Omental fat pad (tissue), 4 donors: ENCODE data around the gene JPH3. TPM values are rescaled to one million over a fixed set of nuclear protein-coding genes. Genes with fewer than 3 reads are reported as not detected.
"Not testable (repeated sequence)": the region's sequence is repeated elsewhere in the genome, so short reads cannot be mapped to it uniquely, and the experiment has no call there.

Experiments used
- ATAC-seq: fragments of 150-250 bp; one replicate; pipeline ENCODE4 v1.9.1; 2016; ENCODE audit warnings: mild to moderate bottlenecking, moderate library complexity; ENCODE audit not compliant: low FRiP score
- DNase-seq: peaks from one replicate; pipeline ENCODE4 v3.0.0-alpha.2; 2019; ENCODE audit warnings: low spot score
- CTCF ChIP-seq, 3 donors: fragments of 450-650 bp; IDR thresholded peaks; one replicate each; pipeline ENCODE4 v1.5.1; 2016 to 2017; ENCODE audit warnings: antibody characterized with exemption in 3 of 3, mild to moderate bottlenecking in 3 of 3, moderate library complexity in 2 of 3
- total RNA-seq, 4 donors: library from RNA; depleted of rRNA; stranded (reverse); fragments of >200 nt; gene quantifications; one replicate each; pipeline ENCODE4 v1.1.0, GENCODE V29; 2016

JPH3 gene
- total RNA-seq, 4 donors from 2014 or later: 0.32 TPM; not detected in 3

GRCh38 chr16:87709677-87710076, 107.4 kb downstream of the JPH3 start:
- ATAC-seq (no peak), DNase-seq (no peak)
- TF ChIP-seq CTCF (IDR thresholded peaks at IDR 0.05): no peak

- no peak for TF ChIP-seq CTCF (IDR thresholded peaks at IDR 0.05)
- DNase-seq: no peak
- no peak for ATAC-seq
These were observed 108.6 kb downstream of the JPH3 start for GRCh38 chr16:87710887-87711286.

- no peak for TF ChIP-seq CTCF (IDR thresholded peaks at IDR 0.05)
- no peak for ATAC-seq
- no peak for DNase-seq
These were observed 110.0 kb downstream of the JPH3 start for GRCh38 chr16:87712184-87712762.

DNA sequence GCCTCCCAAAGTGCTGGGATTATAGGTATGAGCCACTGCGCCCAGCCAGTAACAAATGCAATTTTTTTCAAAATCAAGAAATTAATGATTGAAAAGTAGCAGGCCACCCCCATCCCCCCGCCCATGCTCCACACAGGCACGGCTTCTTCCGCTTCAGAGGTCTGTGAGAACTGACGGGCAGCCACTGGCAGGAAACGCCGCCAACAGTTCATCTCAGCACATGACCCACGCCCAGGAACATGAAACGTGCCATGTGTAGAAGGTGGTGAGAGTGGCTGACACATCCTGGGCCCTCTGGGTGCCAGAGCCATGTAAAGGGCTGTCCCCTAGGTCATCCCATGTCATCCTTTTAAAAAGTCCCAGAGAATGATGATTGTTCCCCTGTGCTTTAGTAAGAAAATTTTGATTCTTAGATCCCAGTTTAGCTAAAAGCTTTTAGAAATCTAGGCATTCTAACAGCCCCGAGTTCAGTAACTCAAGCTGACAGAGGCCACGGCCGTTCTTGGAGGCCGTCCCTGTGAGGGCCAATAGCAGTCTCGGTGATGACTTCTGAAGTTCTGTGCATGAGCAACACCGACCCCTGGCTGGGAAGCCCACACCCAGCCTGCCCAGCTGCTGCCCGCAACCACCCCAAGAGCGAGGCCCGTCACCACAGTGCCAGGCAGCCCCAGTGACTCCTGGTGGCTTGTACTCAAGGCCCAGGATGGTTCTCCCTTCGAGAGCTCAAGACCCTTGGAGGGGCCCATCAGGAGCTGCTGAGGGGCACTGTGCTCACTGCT, 111.3 kb downstream of the JPH3 start:
- TF ChIP-seq CTCF (IDR thresholded peaks at IDR 0.05): no peak
- no peak for ATAC-seq
- no peak for DNase-seq

DNA sequence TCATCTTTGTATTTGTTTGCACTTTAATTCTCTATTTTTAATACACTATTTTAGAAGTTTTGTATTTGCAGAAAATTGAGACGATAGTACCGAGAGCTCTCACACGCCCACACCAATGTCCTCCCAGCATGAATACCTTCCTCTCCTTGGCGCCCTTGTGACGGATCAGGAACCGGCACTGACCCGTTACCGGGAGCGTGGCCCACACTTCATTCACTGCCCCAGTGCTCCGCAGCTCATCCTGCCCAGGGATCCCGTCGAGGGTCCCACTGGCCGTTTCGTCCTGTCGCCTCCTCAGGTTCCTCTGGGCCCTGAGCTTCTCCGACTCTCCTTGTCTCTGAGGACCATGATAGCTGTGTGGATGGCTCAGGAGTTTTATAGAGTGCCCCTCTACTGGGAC, 112.9 kb downstream of the JPH3 start:
- no peak for ATAC-seq

DNA sequence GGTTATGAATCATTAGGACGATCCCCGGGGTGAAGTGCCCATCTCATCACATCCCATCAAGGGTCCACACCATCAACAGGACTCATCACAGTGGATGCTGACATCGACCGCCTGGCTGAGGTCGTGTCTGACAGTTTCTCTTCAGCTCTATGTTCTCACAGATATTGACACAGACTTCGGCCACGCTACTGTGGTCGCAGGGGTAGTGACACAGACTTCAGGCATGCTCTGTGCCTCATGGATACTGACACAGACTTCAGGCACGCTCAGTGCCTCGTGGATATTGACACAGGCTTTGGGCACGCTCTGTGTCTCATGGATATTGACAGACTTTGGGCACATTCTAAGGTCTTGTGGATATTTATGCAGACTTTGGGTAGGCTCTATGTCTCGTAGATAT, 113.3 kb downstream of the JPH3 start:
- ATAC-seq (no peak), DNase-seq (no peak)
- TF ChIP-seq CTCF (IDR thresholded peaks at IDR 0.05): no peak

More for the DNA sequence above, 112.9 kb downstream of the JPH3 start:
- TF ChIP-seq CTCF (IDR thresholded peaks at IDR 0.05): no peak
- no peak for DNase-seq

- ATAC-seq: not testable (repeated sequence)
These were observed 116.5 kb downstream of the JPH3 start for GRCh38 chr16:87718831-87719230.

More at GRCh38 chr16:87718831-87719230, 116.5 kb downstream of the JPH3 start:
- not testable (repeated sequence) for DNase-seq
